Progenitor cell of endocrine pancreas (in vitro differentiated cells): ENCODE measurements around the gene SHROOM2. TPM values are rescaled to one million over a fixed set of nuclear protein-coding genes. Genes with fewer than 3 reads are reported as not detected.

Source experiments
- DNase-seq: peaks from one replicate; pipeline ENCODE4 v3.0.0; 2021; ENCODE audit warnings: low spot score; ENCODE audit not compliant: unreplicated experiment
- H3K27ac Mint-ChIP-seq: 2 replicates; pipeline ENCODE4 v1.8.0; 2021; ENCODE audit warnings: mild to moderate bottlenecking, moderate library complexity, mixed read lengths
- H3K27me3 Mint-ChIP-seq: 2 replicates; pipeline ENCODE4 v1.8.0; 2021; ENCODE audit warnings: mixed read lengths
- H3K36me3 Mint-ChIP-seq: 2 replicates; pipeline ENCODE4 v1.8.0; 2022; ENCODE audit warnings: mixed read lengths; ENCODE audit not compliant: insufficient read depth
- H3K4me1 Mint-ChIP-seq: 2 replicates; pipeline ENCODE4 v1.8.0; 2021; ENCODE audit warnings: low read depth, mixed read lengths
- H3K4me3 Mint-ChIP-seq: 2 replicates; pipeline ENCODE4 v1.8.0; 2021; ENCODE audit warnings: low read depth, mild to moderate bottlenecking, moderate library complexity, mixed read lengths
- H3K9me3 Mint-ChIP-seq: 2 replicates; pipeline ENCODE4 v1.8.0; 2021; ENCODE audit warnings: low read depth, mixed read lengths
- total RNA-seq: library from RNA; stranded (reverse); gene quantifications from 2 replicates; pipeline ENCODE4 v1.2.1, GENCODE V29; 2021
- TF ChIP-seq, protein P1 (sequence below): fragments of 200-600 bp; sonication (generic); IDR thresholded peaks from one replicate; pipeline ENCODE4 v1.5.0; 2021; ENCODE audit warnings: antibody characterized with exemption, mild to moderate bottlenecking; ENCODE audit not compliant: unreplicated experiment

The SHROOM2 gene
- total RNA-seq, 1 donor from 2014 or later, result 10.6 TPM

DNA sequence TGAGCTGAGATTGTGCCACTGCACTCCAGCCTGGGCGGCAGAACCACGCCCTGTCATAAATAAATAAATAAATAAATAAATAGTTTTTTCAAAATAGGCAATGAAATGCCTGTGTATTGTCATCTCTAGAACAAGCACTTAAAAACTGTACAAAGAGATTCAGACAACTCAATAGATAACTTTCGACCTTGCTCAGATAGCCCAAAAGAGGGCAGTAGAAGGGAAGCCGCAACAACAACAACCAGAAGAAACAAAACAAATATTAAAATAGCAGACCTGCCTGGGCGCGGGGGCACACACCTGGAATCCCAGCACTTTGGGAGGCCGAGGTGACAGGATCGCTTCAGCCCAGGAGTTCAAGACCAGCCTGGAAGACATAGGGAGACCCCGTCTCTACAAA, 171.5 kb downstream of the SHROOM2 start:
- Mint-ChIP-seq H3K9me3 (peaks cover 15% of the 10 kb centered on the region), H3K36me3 (peaks cover 2% of the 10 kb centered on the region), H3K27me3 (no peaks in the 10 kb centered on the region), H3K4me1 (no peaks in the 10 kb centered on the region), H3K4me3 (no peak overlapping the region), H3K27ac (no peak overlapping the region)
- DNase-seq, result no peak
- TF ChIP-seq, protein P1, sequence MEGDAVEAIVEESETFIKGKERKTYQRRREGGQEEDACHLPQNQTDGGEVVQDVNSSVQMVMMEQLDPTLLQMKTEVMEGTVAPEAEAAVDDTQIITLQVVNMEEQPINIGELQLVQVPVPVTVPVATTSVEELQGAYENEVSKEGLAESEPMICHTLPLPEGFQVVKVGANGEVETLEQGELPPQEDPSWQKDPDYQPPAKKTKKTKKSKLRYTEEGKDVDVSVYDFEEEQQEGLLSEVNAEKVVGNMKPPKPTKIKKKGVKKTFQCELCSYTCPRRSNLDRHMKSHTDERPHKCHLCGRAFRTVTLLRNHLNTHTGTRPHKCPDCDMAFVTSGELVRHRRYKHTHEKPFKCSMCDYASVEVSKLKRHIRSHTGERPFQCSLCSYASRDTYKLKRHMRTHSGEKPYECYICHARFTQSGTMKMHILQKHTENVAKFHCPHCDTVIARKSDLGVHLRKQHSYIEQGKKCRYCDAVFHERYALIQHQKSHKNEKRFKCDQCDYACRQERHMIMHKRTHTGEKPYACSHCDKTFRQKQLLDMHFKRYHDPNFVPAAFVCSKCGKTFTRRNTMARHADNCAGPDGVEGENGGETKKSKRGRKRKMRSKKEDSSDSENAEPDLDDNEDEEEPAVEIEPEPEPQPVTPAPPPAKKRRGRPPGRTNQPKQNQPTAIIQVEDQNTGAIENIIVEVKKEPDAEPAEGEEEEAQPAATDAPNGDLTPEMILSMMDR, result no peak

DNA sequence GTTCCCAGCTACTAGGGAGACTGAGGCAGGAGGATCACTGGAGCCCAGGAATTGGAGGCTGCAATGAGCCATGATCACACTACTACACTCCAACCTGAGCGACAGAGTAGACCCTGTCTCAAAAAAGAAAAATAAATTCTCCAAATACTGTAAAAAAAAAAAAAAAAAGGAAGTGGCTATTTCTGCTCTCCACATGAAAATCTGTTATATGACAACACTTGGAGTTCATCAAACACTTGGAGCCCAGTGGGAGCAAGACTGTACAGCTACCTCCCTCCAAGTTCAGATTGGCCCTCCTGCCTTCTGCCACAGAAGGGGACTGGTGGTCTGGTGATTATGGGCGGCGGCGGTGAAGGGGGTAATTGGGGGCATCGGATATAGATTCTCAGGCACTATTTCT, 172.0 kb downstream of the SHROOM2 start:
- no peak for DNase-seq
- H3K27ac Mint-ChIP-seq, result no peak overlapping the region
- no peaks in the 10 kb centered on the region for H3K27me3 Mint-ChIP-seq
- TF ChIP-seq, protein P1, result no peak
- no peaks in the 10 kb centered on the region for H3K4me1 Mint-ChIP-seq
- H3K36me3 Mint-ChIP-seq, result peaks cover 2% of the 10 kb centered on the region
- H3K4me3 Mint-ChIP-seq, result no peak overlapping the region
- H3K9me3 Mint-ChIP-seq, result peaks cover 14% of the 10 kb centered on the region

DNA sequence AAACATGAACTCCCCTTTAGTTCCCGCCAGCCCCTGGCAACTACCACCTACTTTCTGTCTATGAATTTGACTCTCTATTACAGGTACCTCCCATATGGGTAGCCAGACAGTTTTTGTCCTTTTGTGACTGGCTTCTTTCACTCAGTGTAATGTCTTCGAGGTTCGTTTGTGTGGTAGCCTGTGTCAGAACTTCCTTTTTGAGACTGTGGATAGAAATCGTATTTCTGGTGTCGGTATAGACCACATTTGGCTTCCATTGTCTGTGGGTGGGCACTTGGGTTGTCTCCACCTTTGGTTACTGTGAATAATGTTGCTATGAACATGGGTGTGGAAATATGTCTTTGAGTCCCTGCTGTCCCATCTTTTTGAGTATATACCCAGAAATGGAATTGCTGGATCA, 175.5 kb downstream of the SHROOM2 start:
- Mint-ChIP-seq H3K4me1 (no peaks in the 10 kb centered on the region), H3K36me3 (peaks cover 2% of the 10 kb centered on the region), H3K27me3 (no peaks in the 10 kb centered on the region), H3K9me3 (peaks cover 11% of the 10 kb centered on the region), H3K27ac (no peak overlapping the region), H3K4me3 (no peak overlapping the region)
- no peak for DNase-seq
- TF ChIP-seq, protein P1, result no peak

DNA sequence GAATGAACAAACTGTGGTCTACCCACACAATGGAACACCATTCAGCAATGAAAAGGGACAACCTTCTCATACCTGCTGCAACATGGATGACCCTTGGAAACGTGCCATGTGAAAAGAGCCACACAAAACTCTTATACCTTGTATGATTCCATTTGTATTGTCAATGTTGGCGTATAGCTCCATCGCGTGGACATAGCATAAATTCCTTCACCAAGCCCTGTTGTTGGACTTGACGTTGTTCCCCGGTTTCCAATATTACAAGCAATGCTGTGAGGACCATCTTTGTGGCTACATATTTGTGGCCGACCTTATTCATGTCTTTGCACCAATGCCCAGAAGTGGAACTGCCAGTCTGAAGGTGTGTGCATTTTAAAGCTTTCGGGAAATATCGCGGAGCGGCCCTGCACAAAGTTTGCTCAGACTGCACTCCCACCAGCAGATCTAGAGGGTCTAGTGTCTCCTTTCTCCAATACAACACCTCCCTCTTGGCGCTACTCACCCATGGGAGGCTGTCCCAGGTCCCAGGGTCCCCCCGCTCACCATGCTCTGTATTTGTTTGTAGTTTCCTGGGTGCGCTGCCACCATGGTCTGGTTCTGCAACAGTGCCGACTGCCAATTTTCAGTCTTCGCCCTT, 180.7 kb downstream of the SHROOM2 start, which contains the start of gene CLDN34:
Gene CLDN34, plus strand, starts transcription at position 584 of the 634 bp plus-strand sequence. Its CDS starts 0 bp downstream, at position 584.
- TF ChIP-seq, protein P1, result no peak
- Mint-ChIP-seq H3K27ac (no peak within 1 kb of the TSS), H3K9me3 (peaks cover 13% of the 10 kb centered on the region), H3K27me3 (no peaks in the 10 kb centered on the region), H3K4me1 (no peaks in the 10 kb centered on the region), H3K36me3 (peaks cover 4% of the 10 kb centered on the region), H3K4me3 (no peak within 1 kb of the TSS)
- DNase-seq, result no peak

DNA sequence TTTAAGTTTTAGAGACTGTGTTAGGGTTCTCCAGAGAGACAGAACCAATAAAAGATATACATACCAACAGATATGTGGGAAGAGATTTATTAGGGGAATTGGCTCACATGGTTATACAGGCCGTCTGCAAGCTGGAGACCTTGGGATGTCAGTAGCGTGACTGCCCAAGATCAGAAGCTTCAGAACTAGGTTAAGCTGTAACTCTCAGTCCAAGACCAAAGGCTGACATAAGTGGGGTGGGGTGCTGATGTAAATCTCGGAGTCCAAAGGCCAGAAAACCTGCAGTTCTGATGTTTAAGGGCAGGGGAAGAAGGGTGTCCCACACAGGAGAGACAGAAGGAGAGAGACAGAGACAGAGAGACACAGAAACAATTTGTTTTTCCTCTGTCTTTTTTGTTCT, 191.4 kb downstream of the SHROOM2 start:
- Mint-ChIP-seq H3K36me3 (peaks cover 5% of the 10 kb centered on the region), H3K4me3 (no peak overlapping the region), H3K4me1 (peaks cover 2% of the 10 kb centered on the region), H3K27me3 (no peaks in the 10 kb centered on the region), H3K27ac (no peak overlapping the region), H3K9me3 (peaks cover 23% of the 10 kb centered on the region)
- DNase-seq, result no peak
- TF ChIP-seq, protein P1, result no peak
